Measurements from ENCODE around the gene ATXN10. TPM values are rescaled to one million over a fixed set of nuclear protein-coding genes. Genes with fewer than 3 reads are reported as not detected.

ATXN10 gene
- total and polyA plus RNA-seq, 2 of the 13 experiments (the other 11 are each of a cell fraction or from before 2014, with no cell fraction given) = 60.1 to 194 TPM

DNA sequence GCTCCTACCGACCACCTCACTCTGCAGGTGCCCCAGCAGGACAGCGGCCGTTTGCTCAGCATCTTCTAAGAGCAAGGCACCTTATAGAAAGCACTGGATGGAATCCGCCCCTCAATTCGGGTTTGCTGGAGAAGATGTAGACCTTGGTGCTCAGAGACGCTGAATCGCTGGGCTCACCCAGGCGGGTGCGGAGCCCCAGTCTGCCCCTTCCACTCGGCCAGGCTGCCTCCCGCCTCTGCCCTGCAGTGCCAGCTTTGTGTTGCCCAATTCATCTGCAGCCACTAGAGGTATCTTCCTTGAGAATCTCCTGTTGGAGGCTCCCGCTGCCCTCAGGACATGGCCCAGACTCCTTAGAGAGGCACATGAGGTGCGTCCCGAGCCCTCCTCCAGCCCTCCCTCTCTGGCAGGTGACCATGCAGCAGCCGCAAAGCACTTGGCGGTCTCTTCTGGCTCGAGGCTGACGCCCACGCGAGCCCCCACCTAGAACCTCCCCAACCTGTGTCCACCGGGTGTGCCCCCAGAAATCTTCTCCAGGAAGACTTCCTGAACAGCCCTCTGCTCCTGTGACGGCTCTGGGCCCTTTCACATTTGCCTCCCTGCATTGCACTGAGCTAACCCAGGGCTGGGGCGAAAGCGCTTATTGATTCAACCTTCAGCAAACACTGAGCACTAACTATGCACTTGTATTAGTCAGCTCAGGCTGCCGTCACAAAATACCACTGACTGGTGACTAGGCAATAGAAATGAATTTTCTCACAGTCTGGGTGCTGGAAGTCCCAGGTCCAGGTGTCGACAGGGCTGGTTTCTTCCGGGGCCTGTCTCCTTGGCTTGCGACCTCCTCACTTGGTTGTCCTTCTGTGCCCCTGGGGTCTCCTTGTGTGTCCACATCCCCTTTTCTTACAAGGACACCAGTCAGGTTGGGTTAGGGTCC lies 187.9 kb downstream of the ATXN10 start:
- H3K79me2 ChIP-seq (ENCODE audit: insufficient read depth, low read length) = no peaks in the 10 kb centered on the region
- 68% methylated on average over 11 of the region's 28 CpGs for WGBS (ENCODE audit: low lambda C conversion rate)
- in situ Hi-C loops (cut with HindIII; ENCODE audit: extremely low pct_ligation_motif_present, low pct_unique_long_range_greater_than_20kb) = no loop called here
- H3K36me3 ChIP-seq (replicated peaks in 1 of 2; ENCODE audit: control insufficient read depth in 1 of 2, insufficient read depth in 2 of 2, low read length in 2 of 2) = no peaks in the 10 kb centered on the region; a peak in 1 of 5 replicates
- intact Hi-C loops (cut with micrococcal nuclease; ENCODE audit: unreplicated experiment) = loop anchor here (10.0 kb wide), 1 partner anchor 215 kb away; no protein-coding TSS in a partner anchor
- H2AFZ ChIP-seq (ENCODE audit: low read length) = no peak overlapping the region
- no peaks in the 10 kb centered on the region for H3K27me3 ChIP-seq (ENCODE audit: control insufficient read depth in 1 of 2, insufficient read depth in 2 of 2, low read length in 2 of 2)
- H3K4me2 ChIP-seq (ENCODE audit: low read depth, low read length) = peak overlapping the region; percentile 15; the same call in 1 of the 2 replicates
- ATAC-seq (peak; percentile 96), FAIRE-seq (peak; percentile 76), DNase-seq (ENCODE audit: low spot score) (peak; percentile 76)
- no peaks in the 10 kb centered on the region for H3K9me3 ChIP-seq (ENCODE audit: low read length)
- H3K4me1 ChIP-seq (ENCODE audit: insufficient read depth, low read length) = peaks cover 16% of the 10 kb centered on the region
- POLR2A ChIA-PET = no interaction called here
- no peak overlapping the region; a peak in 1 of 6 replicates for H3K4me3 ChIP-seq (replicated peaks in 1 of 3; ENCODE audit: insufficient read depth in 1 of 3, low read depth in 2 of 3, low read length in 3 of 3)
- H3K27ac ChIP-seq (ENCODE audit: extremely low read length, insufficient read depth, low read length) = peak overlapping the region; percentile 48
- H3K9ac ChIP-seq (ENCODE audit: insufficient read depth, low read depth, low read length) = no peak overlapping the region
- no TSS peak for BruUV-seq (replicated peaks)
- CTCF ChIA-PET (ENCODE audit: low intra/inter-chr PET ratio, low total read pairs) = no interaction called here
- 0 out of 2 replicates have a peak, but pooled peaks cover 2% of the 10 kb centered on the region for H4K20me1 ChIP-seq (ENCODE audit: insufficient read depth, low read length)
- no peak for TF ChIP-seq MTA1 (CRISPR knock-in tag; IDR thresholded peaks at IDR 0.05; ENCODE audit: borderline replicate concordance)
- 0 out of 2 replicates have a peak, but pooled peaks have one; percentile 23 for TF ChIP-seq KDM2A (CRISPR knock-in tag; IDR thresholded peaks at IDR 0.05; ENCODE audit: borderline replicate concordance, low read depth)
- TF ChIP-seq, protein P1, sequence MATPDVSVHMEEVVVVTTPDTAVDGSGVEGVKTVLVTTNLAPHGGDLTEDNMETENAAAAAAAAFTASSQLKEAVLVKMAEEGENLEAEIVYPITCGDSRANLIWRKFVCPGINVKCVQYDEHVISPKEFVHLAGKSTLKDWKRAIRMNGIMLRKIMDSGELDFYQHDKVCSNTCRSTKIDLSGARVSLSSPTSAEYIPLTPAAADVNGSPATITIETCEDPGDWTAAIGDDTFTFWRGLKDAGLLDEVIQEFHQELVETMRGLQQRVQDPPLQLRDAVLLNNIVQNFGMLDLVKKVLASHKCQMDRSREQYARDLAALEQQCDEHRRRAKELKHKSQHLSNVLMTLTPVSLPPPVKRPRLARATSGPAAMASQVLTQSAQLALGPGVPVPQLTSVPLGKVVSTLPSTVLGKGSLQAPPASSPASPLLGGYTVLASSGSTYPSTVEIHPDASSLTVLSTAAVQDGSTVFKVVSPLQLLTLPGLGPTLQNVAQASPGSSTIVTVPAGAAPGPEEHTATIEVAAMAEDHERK (CRISPR knock-in tag; IDR thresholded peaks at IDR 0.05; ENCODE audit: low read depth) = no peak
- TF ChIP-seq HOXA3 (CRISPR knock-in tag; IDR thresholded peaks at IDR 0.05) = peak; percentile 78
- TF ChIP-seq, protein P2, sequence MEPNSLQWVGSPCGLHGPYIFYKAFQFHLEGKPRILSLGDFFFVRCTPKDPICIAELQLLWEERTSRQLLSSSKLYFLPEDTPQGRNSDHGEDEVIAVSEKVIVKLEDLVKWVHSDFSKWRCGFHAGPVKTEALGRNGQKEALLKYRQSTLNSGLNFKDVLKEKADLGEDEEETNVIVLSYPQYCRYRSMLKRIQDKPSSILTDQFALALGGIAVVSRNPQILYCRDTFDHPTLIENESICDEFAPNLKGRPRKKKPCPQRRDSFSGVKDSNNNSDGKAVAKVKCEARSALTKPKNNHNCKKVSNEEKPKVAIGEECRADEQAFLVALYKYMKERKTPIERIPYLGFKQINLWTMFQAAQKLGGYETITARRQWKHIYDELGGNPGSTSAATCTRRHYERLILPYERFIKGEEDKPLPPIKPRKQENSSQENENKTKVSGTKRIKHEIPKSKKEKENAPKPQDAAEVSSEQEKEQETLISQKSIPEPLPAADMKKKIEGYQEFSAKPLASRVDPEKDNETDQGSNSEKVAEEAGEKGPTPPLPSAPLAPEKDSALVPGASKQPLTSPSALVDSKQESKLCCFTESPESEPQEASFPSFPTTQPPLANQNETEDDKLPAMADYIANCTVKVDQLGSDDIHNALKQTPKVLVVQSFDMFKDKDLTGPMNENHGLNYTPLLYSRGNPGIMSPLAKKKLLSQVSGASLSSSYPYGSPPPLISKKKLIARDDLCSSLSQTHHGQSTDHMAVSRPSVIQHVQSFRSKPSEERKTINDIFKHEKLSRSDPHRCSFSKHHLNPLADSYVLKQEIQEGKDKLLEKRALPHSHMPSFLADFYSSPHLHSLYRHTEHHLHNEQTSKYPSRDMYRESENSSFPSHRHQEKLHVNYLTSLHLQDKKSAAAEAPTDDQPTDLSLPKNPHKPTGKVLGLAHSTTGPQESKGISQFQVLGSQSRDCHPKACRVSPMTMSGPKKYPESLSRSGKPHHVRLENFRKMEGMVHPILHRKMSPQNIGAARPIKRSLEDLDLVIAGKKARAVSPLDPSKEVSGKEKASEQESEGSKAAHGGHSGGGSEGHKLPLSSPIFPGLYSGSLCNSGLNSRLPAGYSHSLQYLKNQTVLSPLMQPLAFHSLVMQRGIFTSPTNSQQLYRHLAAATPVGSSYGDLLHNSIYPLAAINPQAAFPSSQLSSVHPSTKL (CRISPR knock-in tag; IDR thresholded peaks at IDR 0.05) = 0 out of 2 replicates have a peak, but pooled peaks have one; percentile 16
- TF ChIP-seq FOSL2 (CRISPR knock-in tag; IDR thresholded peaks at IDR 0.05) = peak; percentile 67
- TF ChIP-seq REPIN1 (CRISPR knock-in tag; IDR thresholded peaks at IDR 0.05; ENCODE audit: borderline replicate concordance, low read depth) = no peak
- no peak for TF ChIP-seq CC2D1A (CRISPR knock-in tag; IDR thresholded peaks at IDR 0.05)
- TF ChIP-seq STAG1 (CRISPR knock-in tag; IDR thresholded peaks at IDR 0.05) = peak; percentile 19; the same call in 1 of the 2 replicates
- TF ChIP-seq EP300 (IDR thresholded peaks at IDR 0.05; ENCODE audit: low read depth in 2 of 2, low read length in 2 of 2) = no peak
- 0 out of 2 replicates have a peak, but pooled peaks have one; percentile 8 for TF ChIP-seq EP300 (CRISPR knock-in tag; IDR thresholded peaks at IDR 0.05; ENCODE audit: borderline replicate concordance)
- TF ChIP-seq, protein P3, sequence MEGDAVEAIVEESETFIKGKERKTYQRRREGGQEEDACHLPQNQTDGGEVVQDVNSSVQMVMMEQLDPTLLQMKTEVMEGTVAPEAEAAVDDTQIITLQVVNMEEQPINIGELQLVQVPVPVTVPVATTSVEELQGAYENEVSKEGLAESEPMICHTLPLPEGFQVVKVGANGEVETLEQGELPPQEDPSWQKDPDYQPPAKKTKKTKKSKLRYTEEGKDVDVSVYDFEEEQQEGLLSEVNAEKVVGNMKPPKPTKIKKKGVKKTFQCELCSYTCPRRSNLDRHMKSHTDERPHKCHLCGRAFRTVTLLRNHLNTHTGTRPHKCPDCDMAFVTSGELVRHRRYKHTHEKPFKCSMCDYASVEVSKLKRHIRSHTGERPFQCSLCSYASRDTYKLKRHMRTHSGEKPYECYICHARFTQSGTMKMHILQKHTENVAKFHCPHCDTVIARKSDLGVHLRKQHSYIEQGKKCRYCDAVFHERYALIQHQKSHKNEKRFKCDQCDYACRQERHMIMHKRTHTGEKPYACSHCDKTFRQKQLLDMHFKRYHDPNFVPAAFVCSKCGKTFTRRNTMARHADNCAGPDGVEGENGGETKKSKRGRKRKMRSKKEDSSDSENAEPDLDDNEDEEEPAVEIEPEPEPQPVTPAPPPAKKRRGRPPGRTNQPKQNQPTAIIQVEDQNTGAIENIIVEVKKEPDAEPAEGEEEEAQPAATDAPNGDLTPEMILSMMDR (CRISPR knock-in tag; IDR thresholded peaks at IDR 0.05) = no peak

All from HepG2 (cell line).